GM12892 (cell line): ENCODE data around the gene SMIM9.
A peak's percentile ranks its signal among the peaks of the same experiment; 100 is the strongest.

Experiments used
- DNase-seq: peaks from one replicate; pipeline ENCODE4 v3.0.0; 2011; ENCODE audit not compliant: insufficient read length
- FAIRE-seq: peaks from 2 replicates; lab custom pipeline; 2011; peaks lifted over from hg19 to GRCh38; lab: Jason Lieb, UNC
- POLR2A ChIP-seq: IDR thresholded peaks from 2 replicates; pipeline ENCODE4 v1.6.1; 2011; ENCODE audit warnings: low read depth, low read length, control low read depth
- POLR2AphosphoS5 ChIP-seq: IDR thresholded peaks from 2 replicates; pipeline ENCODE4 v1.6.1; 2011; ENCODE audit warnings: low read depth, low read length, control low read depth
- TAF1 ChIP-seq: IDR thresholded peaks from 2 replicates; pipeline ENCODE4 v1.6.1; 2011; ENCODE audit warnings: low read depth, mild to moderate bottlenecking, control low read depth, low read length, borderline replicate concordance

SMIM9 gene

GRCh38 chrX:154812341-154813101 is 21.9 kb downstream of the SMIM9 start:
- DNase-seq (no peak), FAIRE-seq (peak; percentile 84)
- TF ChIP-seq POLR2A (no peak), POLR2AphosphoS5 (no peak), TAF1 (no peak)

- no peak for DNase-seq
- TF ChIP-seq POLR2AphosphoS5 (no peak), POLR2A (no peak), TAF1 (no peak)
- FAIRE-seq: no peak
Observed at GRCh38 chrX:154809939-154810665, 24.4 kb downstream of the SMIM9 start.

- no peak for TF ChIP-seq POLR2A
- TF ChIP-seq POLR2AphosphoS5: no peak
- no peak for TF ChIP-seq TAF1
- DNase-seq: no peak
- FAIRE-seq: peak; percentile 24
Observed at GRCh38 chrX:154806837-154807501, 27.5 kb downstream of the SMIM9 start.

- FAIRE-seq (peak; percentile 51), DNase-seq (no peak)
- TF ChIP-seq POLR2A (no peak), POLR2AphosphoS5 (no peak), TAF1 (no peak)
Observed at GRCh38 chrX:154805696-154806091, 28.8 kb downstream of the SMIM9 start.

- TF ChIP-seq POLR2A (peak; percentile 42; the same call in 1 of the 2 replicates), TAF1 (no peak)
- FAIRE-seq (peak; percentile 91), DNase-seq (peak; percentile 72)
Observed at GRCh38 chrX:154804957-154805695, 29.3 kb downstream of the SMIM9 start, which contains the start of gene MPP1. Gene MPP1, minus strand, starts transcription at chrX:154805485. Its CDS starts 112 bp downstream, at chrX:154805373.

GRCh38 chrX:154804261-154804956 is 30.1 kb downstream of the SMIM9 start:
- FAIRE-seq (no peak), DNase-seq (no peak)
- TF ChIP-seq POLR2A: no peak
- no peak for TF ChIP-seq POLR2AphosphoS5
- TF ChIP-seq TAF1: no peak

GRCh38 chrX:154802947-154803346 is 31.5 kb downstream of the SMIM9 start:
- no peak for FAIRE-seq
- TF ChIP-seq POLR2A: no peak

GRCh38 chrX:154800478-154801210 is 33.8 kb downstream of the SMIM9 start:
- no peak for FAIRE-seq
- DNase-seq: no peak
- no peak for TF ChIP-seq TAF1
- TF ChIP-seq POLR2A: no peak
- no peak for TF ChIP-seq POLR2AphosphoS5

More at GRCh38 chrX:154802947-154803346, 31.5 kb downstream of the SMIM9 start:
- no peak for DNase-seq

- TF ChIP-seq POLR2A (no peak), TAF1 (no peak), POLR2AphosphoS5 (no peak)
- FAIRE-seq (no peak), DNase-seq (no peak)
Observed at GRCh38 chrX:154799556-154800348, 34.7 kb downstream of the SMIM9 start.
